HFF-Myc (cell line): ENCODE measurements around the gene LPO.

Experiments
- DNase-seq: peaks from one replicate; pipeline ENCODE4 v3.0.0-alpha.2; 2011; ENCODE audit warnings: low read depth; ENCODE audit errors: extremely low read depth
- H3K4me3 ChIP-seq: replicated peaks from 2 replicates; pipeline ENCODE4 v1.5.1; 2011; ENCODE audit warnings: low read depth, mild to moderate bottlenecking, control low read depth, low read length
- TF ChIP-seq, protein P1 (sequence below): IDR thresholded peaks from 2 replicates; pipeline ENCODE4 v1.5.1; 2012; ENCODE audit warnings: mild to moderate bottlenecking, low read depth, low read length, control low read depth; ENCODE audit errors: missing control alignments

LPO gene

DNA sequence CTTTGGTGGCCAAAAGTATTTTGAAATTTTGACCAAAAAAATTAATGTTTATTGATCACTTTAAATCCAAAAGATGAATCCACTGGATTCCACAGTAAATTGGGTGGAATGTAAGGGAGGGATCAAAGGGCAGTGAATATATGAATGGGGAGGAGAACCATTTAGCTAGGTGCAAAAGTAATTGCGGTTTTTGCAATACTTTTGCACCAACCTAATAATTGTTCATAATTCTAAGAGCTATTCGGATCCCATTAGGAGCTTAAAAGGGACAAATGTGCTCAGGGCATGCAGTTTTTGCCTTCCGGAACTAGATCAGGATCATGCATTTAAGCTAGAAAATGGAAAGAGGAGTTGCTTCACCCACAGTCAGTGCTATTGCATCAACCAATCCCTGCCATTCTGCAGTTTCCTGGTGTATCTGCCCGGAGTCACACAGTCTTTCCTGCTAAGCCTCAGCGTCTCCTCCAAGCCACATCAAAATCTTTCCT is at the start of gene LPO:
Gene LPO, plus strand, starts transcription at position 438 of the 488 bp plus-strand sequence. CDS start 4,396 bp downstream, outside the sequence.
- DNase-seq = no peak
- TF ChIP-seq, protein P1, sequence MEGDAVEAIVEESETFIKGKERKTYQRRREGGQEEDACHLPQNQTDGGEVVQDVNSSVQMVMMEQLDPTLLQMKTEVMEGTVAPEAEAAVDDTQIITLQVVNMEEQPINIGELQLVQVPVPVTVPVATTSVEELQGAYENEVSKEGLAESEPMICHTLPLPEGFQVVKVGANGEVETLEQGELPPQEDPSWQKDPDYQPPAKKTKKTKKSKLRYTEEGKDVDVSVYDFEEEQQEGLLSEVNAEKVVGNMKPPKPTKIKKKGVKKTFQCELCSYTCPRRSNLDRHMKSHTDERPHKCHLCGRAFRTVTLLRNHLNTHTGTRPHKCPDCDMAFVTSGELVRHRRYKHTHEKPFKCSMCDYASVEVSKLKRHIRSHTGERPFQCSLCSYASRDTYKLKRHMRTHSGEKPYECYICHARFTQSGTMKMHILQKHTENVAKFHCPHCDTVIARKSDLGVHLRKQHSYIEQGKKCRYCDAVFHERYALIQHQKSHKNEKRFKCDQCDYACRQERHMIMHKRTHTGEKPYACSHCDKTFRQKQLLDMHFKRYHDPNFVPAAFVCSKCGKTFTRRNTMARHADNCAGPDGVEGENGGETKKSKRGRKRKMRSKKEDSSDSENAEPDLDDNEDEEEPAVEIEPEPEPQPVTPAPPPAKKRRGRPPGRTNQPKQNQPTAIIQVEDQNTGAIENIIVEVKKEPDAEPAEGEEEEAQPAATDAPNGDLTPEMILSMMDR = no peak
- no peak within 1 kb of the TSS for H3K4me3 ChIP-seq

DNA sequence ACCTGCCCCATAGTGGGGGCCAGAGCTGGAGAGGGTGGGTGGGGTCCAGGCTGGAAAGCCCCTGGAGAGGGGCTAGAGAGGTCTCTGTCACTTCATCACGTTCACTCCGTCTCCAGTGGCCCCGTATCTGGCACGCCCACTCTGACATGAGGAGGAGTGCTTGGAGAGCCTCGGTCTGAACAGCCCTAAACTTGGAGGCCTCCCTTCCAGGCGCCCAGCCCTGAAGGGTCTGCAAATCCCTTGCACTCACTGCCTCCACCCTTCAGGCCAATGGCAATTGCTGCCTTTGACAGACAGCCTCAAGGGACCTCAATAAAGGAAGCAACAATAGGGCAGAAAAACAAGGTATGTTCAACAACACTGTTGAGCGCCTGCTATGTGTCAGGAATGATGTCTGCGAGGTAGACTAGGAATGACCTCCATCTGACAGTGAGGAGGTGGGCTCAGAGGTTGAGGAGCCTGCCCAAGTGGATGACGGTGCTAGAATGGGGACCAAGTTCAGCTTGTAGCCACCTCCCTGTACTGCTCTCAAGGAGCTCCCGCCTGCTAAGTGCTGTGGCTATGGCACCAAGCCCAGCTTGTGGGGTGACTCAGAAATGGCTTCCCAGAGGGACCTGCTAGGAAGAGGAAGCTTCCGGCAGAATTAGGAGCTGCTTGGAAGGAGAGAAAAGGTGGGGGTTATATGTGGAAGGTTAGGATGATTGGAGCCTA is 48.8 kb upstream of the LPO start:
- DNase-seq = peak; percentile 75
- no peak overlapping the region for H3K4me3 ChIP-seq
- TF ChIP-seq, protein P1 = no peak

DNA sequence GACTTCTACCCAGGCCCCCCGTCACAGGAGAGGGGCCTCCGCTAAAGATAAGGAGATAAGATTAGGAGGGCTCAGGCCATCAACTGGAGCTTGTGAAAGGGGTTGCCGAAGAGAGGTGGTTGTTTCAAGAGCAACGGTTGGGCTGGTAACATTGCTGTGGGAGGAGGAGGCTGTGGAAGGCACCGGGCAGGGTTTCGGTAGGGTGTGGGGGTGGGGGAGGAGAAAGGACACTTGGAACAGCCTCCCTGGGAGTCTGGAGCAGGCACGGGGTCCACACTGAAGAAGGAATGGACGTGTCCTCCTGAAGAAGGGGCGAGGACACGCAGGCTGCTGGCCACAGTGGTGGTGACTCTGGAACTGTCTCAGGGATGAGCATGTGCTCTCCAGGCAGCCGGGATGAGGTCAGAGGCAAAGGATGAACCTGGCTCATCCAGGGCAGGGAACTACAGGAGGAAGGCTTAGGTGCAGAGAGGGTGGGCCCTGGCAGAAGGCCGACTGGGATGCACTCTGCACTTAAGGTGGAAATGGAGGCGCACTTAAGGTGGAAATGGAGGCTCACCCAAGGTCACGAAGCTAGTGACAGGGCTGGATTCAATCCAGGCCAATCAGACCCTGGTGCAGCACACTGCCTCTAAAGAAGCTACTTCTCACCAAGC is 47.0 kb upstream of the LPO start:
- no peak for DNase-seq
- TF ChIP-seq, protein P1 = no peak
- H3K4me3 ChIP-seq = no peak overlapping the region

GRCh38 chr17:58192612-58193011 is 45.8 kb upstream of the LPO start, which contains the start of gene EPX:
EPX (plus strand) TSS chr17:58192726; CDS start chr17:58192847, 121 bp downstream.
- TF ChIP-seq, protein P1 = no peak
- no peak for DNase-seq

GRCh38 chr17:58193641-58194255 is 44.6 kb upstream of the LPO start:
- TF ChIP-seq, protein P1 = peak; percentile 22
- no peak for DNase-seq
- no peak overlapping the region for H3K4me3 ChIP-seq

More at GRCh38 chr17:58192612-58193011, 45.8 kb upstream of the LPO start, which contains the start of gene EPX:
- no peak within 1 kb of the TSS for H3K4me3 ChIP-seq

GRCh38 chr17:58195518-58196123 is 42.8 kb upstream of the LPO start:
- no peak for DNase-seq
- TF ChIP-seq, protein P1 = no peak
- no peak overlapping the region for H3K4me3 ChIP-seq
